IPS-15b (cell line): ENCODE data around the gene UGT1A7.
"Not testable (repeated sequence)": the region's sequence is repeated elsewhere in the genome, so short reads cannot be mapped to it uniquely, and the experiment has no call there.

Experiments
- H3K27me3 ChIP-seq: one replicate; pipeline ENCODE4 v1.6.1; 2013; ENCODE audit warnings: low read length; ENCODE audit not compliant: control insufficient read depth, insufficient read depth
- H3K36me3 ChIP-seq: one replicate; pipeline ENCODE4 v1.6.1; 2013; ENCODE audit warnings: low read length; ENCODE audit not compliant: control insufficient read depth, insufficient read depth
- H3K4me1 ChIP-seq: one replicate; pipeline ENCODE4 v1.6.1; 2013; ENCODE audit warnings: mild to moderate bottlenecking, low read length; ENCODE audit not compliant: control insufficient read depth, insufficient read depth
- H3K4me3 ChIP-seq: one replicate; pipeline ENCODE4 v1.5.1; 2013; ENCODE audit warnings: low read depth, low read length
- H3K9ac ChIP-seq: one replicate; pipeline ENCODE4 v1.6.1; 2013; ENCODE audit warnings: low read depth, mild to moderate bottlenecking, low read length
- H3K9me3 ChIP-seq: one replicate; pipeline ENCODE4 v1.6.1; 2013; ENCODE audit warnings: mild to moderate bottlenecking, low read length; ENCODE audit not compliant: control insufficient read depth, insufficient read depth

UGT1A7 gene

GRCh38 chr2:233700028-233700635 is 18.4 kb downstream of the UGT1A7 start:
- H3K9ac ChIP-seq, result no peak overlapping the region
- no peak overlapping the region for H3K4me3 ChIP-seq
- peaks cover 5% of the 10 kb centered on the region for H3K4me1 ChIP-seq
- H3K9me3 ChIP-seq, result no peaks in the 10 kb centered on the region
- no peaks in the 10 kb centered on the region for H3K27me3 ChIP-seq
- no peaks in the 10 kb centered on the region for H3K36me3 ChIP-seq

- H3K36me3 ChIP-seq, H3K9ac ChIP-seq, H3K27me3 ChIP-seq, H3K4me1 ChIP-seq, H3K4me3 ChIP-seq, H3K9me3 ChIP-seq: not testable (repeated sequence)
Observed at GRCh38 chr2:233700842-233701241, 19.1 kb downstream of the UGT1A7 start.

- no peaks in the 10 kb centered on the region for H3K36me3 ChIP-seq
- no peak overlapping the region for H3K4me3 ChIP-seq
- no peaks in the 10 kb centered on the region for H3K9me3 ChIP-seq
- peaks cover 5% of the 10 kb centered on the region for H3K4me1 ChIP-seq
- no peaks in the 10 kb centered on the region for H3K27me3 ChIP-seq
- H3K9ac ChIP-seq, result no peak overlapping the region
Observed at GRCh38 chr2:233702238-233702637, 20.5 kb downstream of the UGT1A7 start.

DNA sequence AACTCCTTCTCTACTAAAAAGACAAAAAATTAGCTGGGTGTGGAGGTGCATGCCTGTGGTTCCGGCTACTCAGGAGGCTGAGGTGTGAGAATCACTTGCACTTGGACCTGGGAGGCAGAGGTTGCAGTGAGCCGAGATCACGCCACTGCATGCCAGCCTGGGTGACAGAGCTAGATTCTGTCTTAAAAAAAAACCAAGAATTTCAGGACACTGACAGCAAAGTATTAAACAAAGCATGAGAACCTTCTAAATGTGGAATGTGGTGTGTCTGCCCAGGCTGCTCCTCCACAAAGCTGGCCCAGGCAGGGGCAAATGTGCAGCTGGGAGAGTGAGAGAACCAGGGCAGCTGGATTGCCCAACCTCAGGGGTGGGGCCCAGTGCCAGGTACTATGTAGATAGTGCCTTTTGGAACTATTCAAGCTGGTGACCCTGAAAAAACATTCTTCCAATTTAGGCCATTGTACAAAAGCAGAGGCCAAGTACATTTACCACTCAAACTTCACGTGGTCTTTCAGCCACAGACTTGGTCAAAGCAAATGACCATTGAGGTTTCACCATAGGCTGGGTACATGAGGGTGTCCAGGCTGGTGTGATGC is 24.3 kb downstream of the UGT1A7 start:
- no peaks in the 10 kb centered on the region for H3K27me3 ChIP-seq
- H3K4me1 ChIP-seq, result no peaks in the 10 kb centered on the region
- no peaks in the 10 kb centered on the region for H3K36me3 ChIP-seq
- no peak overlapping the region for H3K4me3 ChIP-seq
- H3K9ac ChIP-seq, result no peak overlapping the region
- no peaks in the 10 kb centered on the region for H3K9me3 ChIP-seq

DNA sequence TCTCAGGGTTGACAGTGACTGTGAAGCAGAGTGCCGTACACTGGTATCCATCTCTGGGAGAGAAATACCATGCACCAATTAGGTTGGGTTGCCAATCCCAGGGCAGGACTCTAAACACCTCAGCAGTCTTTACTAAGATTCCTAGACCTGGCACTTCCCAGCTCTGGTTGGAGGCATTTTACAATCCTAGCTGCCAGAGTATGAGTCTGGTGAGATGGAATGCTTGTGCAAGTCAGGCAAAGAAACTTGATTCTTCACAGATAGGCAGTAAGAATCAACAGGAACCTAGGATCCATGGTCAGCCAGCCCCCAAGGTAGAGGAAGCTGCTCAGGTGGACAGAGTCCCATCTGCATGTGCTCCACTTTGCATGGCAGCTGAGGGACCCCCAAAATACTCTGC is 25.0 kb downstream of the UGT1A7 start:
- Histone ChIP-seq H3K9me3 (no peaks in the 10 kb centered on the region), H3K9ac (no peak overlapping the region), H3K36me3 (no peaks in the 10 kb centered on the region), H3K4me3 (no peak overlapping the region), H3K27me3 (no peaks in the 10 kb centered on the region), H3K4me1 (no peaks in the 10 kb centered on the region)

DNA sequence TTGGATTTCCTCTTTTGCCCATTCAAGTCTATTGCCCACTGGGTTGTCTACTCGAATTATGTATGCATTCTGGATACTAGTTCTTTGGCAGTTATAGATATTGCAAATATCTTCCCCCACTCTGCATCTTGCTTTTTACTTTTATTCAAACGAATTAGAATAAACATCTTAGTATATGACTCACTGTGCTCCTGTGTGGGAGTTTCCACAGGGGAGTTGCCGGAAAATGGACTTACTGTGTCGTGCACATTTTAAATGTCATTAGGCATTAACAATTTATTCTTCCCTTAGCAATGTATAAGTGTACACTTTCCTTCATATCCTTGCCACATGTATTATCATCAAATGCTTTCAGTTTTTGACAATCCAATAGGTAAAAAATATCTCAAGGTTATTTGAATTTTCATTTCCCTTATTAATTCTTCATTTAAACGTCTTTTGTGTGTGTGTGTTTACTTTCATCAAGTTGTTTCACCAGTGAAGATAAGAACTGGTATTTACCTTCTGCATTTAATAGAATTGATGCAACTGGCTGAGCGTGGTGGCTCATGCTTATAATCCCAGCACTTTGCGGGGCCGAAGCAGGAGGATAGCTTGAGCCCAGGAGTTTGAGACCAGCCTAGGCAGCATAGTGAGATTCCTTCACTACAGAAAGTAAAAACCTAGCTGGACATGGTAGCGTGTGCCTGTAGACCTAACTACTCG is 26.4 kb downstream of the UGT1A7 start:
- Histone ChIP-seq H3K4me1 (no peaks in the 10 kb centered on the region), H3K27me3 (no peaks in the 10 kb centered on the region), H3K9me3 (no peaks in the 10 kb centered on the region), H3K4me3 (no peak overlapping the region), H3K9ac (no peak overlapping the region), H3K36me3 (no peaks in the 10 kb centered on the region)

DNA sequence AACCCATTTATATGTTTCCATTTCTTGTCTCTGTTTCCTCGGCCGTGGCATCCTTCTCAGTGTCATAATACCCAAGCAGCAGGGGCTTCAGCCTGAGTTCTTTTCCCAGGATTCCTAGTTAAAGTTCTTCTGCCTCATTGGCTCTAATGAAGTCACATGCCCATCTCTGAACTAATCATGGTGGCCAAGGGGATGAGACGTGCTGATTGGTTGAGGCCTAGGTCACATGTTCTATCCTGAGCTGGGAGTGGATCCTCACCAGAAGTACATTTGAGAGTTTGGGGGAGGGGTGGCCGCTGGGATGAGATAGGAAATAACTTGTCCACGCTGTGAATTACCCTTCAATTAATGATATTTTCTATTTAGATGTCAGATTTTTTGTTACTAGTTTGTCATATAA is 27.2 kb downstream of the UGT1A7 start:
- Histone ChIP-seq H3K4me3 (no peak overlapping the region), H3K9ac (no peak overlapping the region), H3K4me1 (no peaks in the 10 kb centered on the region), H3K27me3 (no peaks in the 10 kb centered on the region), H3K9me3 (no peaks in the 10 kb centered on the region), H3K36me3 (no peaks in the 10 kb centered on the region)

DNA sequence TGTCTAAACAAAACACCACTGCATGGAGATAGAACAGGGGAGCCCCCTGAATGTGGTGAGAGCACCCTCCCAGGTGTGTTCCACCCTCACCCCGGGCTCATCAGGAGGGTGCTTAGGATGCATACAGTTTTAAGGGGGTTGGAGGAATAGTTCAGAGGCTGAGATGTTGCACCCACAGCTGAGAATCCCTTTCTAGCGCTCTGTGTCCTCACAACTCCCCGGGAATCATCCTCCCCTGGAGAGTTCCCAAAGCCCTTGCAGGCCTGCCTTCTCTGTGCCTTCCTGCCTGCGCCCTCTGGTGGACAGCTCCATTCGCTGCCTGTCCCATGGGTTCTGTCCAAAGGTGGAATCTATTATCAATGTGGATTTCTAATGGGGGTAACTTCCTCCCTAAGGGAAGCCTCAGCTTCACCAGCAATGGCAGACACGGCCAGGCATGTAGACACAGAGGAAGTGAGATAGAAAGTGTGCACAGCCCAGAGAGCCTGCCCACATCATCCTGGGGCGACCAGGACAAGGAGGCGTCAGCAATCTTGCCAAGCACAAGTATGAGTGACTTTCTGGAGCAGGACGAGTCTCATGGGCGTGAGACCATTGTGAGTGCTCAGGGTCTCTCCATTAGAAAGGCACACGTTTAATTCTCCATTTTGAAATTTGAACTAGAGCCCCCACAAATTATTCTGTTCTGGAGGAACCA is 29.8 kb downstream of the UGT1A7 start:
- H3K27me3 ChIP-seq, result no peaks in the 10 kb centered on the region
- no peak overlapping the region for H3K9ac ChIP-seq
- H3K36me3 ChIP-seq, result no peaks in the 10 kb centered on the region
- no peaks in the 10 kb centered on the region for H3K4me1 ChIP-seq
- H3K4me3 ChIP-seq, result no peak overlapping the region
- H3K9me3 ChIP-seq, result no peaks in the 10 kb centered on the region

- Histone ChIP-seq H3K9me3 (no peaks in the 10 kb centered on the region), H3K4me1 (no peaks in the 10 kb centered on the region), H3K9ac (no peak within 1 kb of the TSS), H3K36me3 (no peaks in the 10 kb centered on the region), H3K27me3 (no peaks in the 10 kb centered on the region), H3K4me3 (no peak within 1 kb of the TSS)
Observed at GRCh38 chr2:233712611-233713261, 31.0 kb downstream of the UGT1A7 start, which contains the start of gene UGT1A5. TSS of gene UGT1A5 (plus strand) at chr2:233712907. CDS start at chr2:233712992, 85 bp downstream.

- Histone ChIP-seq H3K36me3 (no peaks in the 10 kb centered on the region), H3K9me3 (no peaks in the 10 kb centered on the region), H3K9ac (no peak overlapping the region), H3K4me1 (no peaks in the 10 kb centered on the region), H3K4me3 (no peak overlapping the region), H3K27me3 (no peaks in the 10 kb centered on the region)
Observed at GRCh38 chr2:233713262-233713615, 31.5 kb downstream of the UGT1A7 start.

- no peak overlapping the region for H3K4me3 ChIP-seq
- H3K27me3 ChIP-seq, result no peaks in the 10 kb centered on the region
- H3K4me1 ChIP-seq, result no peaks in the 10 kb centered on the region
- H3K36me3 ChIP-seq, result no peaks in the 10 kb centered on the region
- no peaks in the 10 kb centered on the region for H3K9me3 ChIP-seq
- no peak overlapping the region for H3K9ac ChIP-seq
Observed at GRCh38 chr2:233714121-233714520, 32.4 kb downstream of the UGT1A7 start.
